H1 (cell line): Measurements from ENCODE around the gene CYP26C1. TPM values are rescaled to one million over a fixed set of nuclear protein-coding genes. Genes with fewer than 3 reads are reported as not detected.
"Not testable (repeated sequence)": the region's sequence is repeated elsewhere in the genome, so short reads cannot be mapped to it uniquely, and the experiment has no call there.

Experiments
- CTCF ChIA-PET: fragments of 300-600 bp; sonication (Branson Sonifier 250); formaldehyde crosslinking; loops from one replicate; lab custom pipeline; 2021; ENCODE audit not compliant: partially characterized antibody; lab: Charles Lee
- POLR2A ChIA-PET: fragments of 300-600 bp; sonication (Branson Sonifier 250); formaldehyde crosslinking; loops from one replicate; lab custom pipeline; 2021; ENCODE audit warnings: inconsistent platforms; ENCODE audit not compliant: partially characterized antibody; lab: Charles Lee
- DNase-seq, 2 experiments: peaks; one replicate each; pipeline versions ENCODE4 v3.0.0 to v3.0.0-alpha.2; 2010 to 2022; ENCODE audit warnings: low spot score in 2 of 2, low read depth in 1 of 2, mixed read lengths in 1 of 2
- FAIRE-seq: peaks from 2 replicates; lab custom pipeline; 2011; peaks lifted over from hg19 to GRCh38; lab: Jason Lieb, UNC
- H2AFZ ChIP-seq: 2 replicates; pipeline ENCODE4 v1.8.1; 2012; ENCODE audit warnings: low read length, inconsistent platforms
- H2AK5ac ChIP-seq: 2 replicates; pipeline ENCODE4 v1.6.1; 2013; ENCODE audit warnings: low read depth, low read length
- H2BK120ac ChIP-seq: replicated peaks from 2 replicates; pipeline ENCODE3; 2013; ENCODE audit warnings: low read depth, low read length, inconsistent platforms
- H2BK12ac ChIP-seq: 2 replicates; pipeline ENCODE4 v1.6.1; 2013; ENCODE audit warnings: low read depth, low read length
- H2BK15ac ChIP-seq: 2 replicates; pipeline ENCODE4 v1.6.1; 2013; ENCODE audit warnings: low read length
- H2BK20ac ChIP-seq: 2 replicates; pipeline ENCODE4 v1.6.1; 2013; ENCODE audit warnings: low read length
- H2BK5ac ChIP-seq: 2 replicates; pipeline ENCODE4 v1.6.1; 2013; ENCODE audit warnings: low read depth, low read length
- H3K14ac ChIP-seq: 2 replicates; pipeline ENCODE4 v1.6.1; 2013; ENCODE audit warnings: inconsistent platforms; ENCODE audit not compliant: insufficient read length
- H3K18ac ChIP-seq: 2 replicates; pipeline ENCODE4 v1.6.1; 2013; ENCODE audit warnings: low read length; ENCODE audit errors: extremely low read depth
- H3K23ac ChIP-seq: 2 replicates; pipeline ENCODE4 v1.6.1; 2013; ENCODE audit warnings: inconsistent platforms; ENCODE audit not compliant: insufficient read length
- H3K23me2 ChIP-seq: 2 replicates; pipeline ENCODE4 v1.6.1; 2013; ENCODE audit warnings: low read depth, low read length
- H3K27ac ChIP-seq: 2 replicates; pipeline ENCODE4 v1.6.1; 2011; ENCODE audit warnings: low read depth, low read length, inconsistent platforms
- H3K27me3 ChIP-seq, 4 experiments: replicated peaks in 1 of 4; 1 replicate in 1 of 4; 2 replicates in 3 of 4; pipeline versions ENCODE4 v1.6.1 to v1.8.1; 2011 to 2013; ENCODE audit warnings: low read length in 3 of 4, mild to moderate bottlenecking in 3 of 4, inconsistent platforms in 2 of 4, mixed read lengths in 2 of 4, moderate library complexity in 1 of 4; ENCODE audit not compliant: control insufficient read depth in 3 of 4, insufficient read depth in 3 of 4; ENCODE audit errors: extremely low read depth in 1 of 4
- H3K36me3 ChIP-seq, 4 experiments: 2 replicates each; pipeline versions ENCODE4 v1.6.1 to v1.8.1; 2011 to 2013; ENCODE audit warnings: mild to moderate bottlenecking in 4 of 4, low read length in 3 of 4, moderate library complexity in 2 of 4, control low read depth in 1 of 4, inconsistent platforms in 1 of 4; ENCODE audit not compliant: insufficient read depth in 4 of 4, control insufficient read depth in 2 of 4
- H3K4ac ChIP-seq: replicated peaks from 2 replicates; pipeline ENCODE3; 2013; ENCODE audit warnings: low read length, low read depth, mixed read lengths, inconsistent platforms; ENCODE audit not compliant: insufficient read length
- H3K4me1 ChIP-seq, 4 experiments: replicated peaks in 1 of 4; 1 replicate in 1 of 4; 2 replicates in 3 of 4; pipeline versions ENCODE4 v1.6.1 to v1.8.1; 2011 to 2013; ENCODE audit warnings: low read length in 3 of 4, inconsistent platforms in 2 of 4, mixed read lengths in 1 of 4; ENCODE audit not compliant: insufficient read depth in 4 of 4, control insufficient read depth in 3 of 4
- H3K4me2 ChIP-seq, 2 experiments: 2 replicates each; pipeline versions ENCODE4 v1.6.1 to v1.8.1; 2011 to 2013; ENCODE audit warnings: low read depth in 2 of 2, low read length in 2 of 2, control low read depth in 1 of 2, inconsistent platforms in 1 of 2, mild to moderate bottlenecking in 1 of 2; ENCODE audit not compliant: insufficient read depth in 1 of 2
- H3K4me3 ChIP-seq, 4 experiments: fragments of 200-600, 300-600 bp in 1 of 4; sonication (generic), shearing (Covaris generic), sonication (Bioruptor Twin) in 1 of 4; 2 replicates each; pipeline versions ENCODE4 v1.5.1 to v1.8.1; 2011 to 2016; ENCODE audit warnings: low read length in 4 of 4, low read depth in 3 of 4, control low read depth in 2 of 4, inconsistent platforms in 2 of 4, mild to moderate bottlenecking in 2 of 4, mixed read lengths in 1 of 4, moderate library complexity in 1 of 4; ENCODE audit not compliant: insufficient read depth in 2 of 4; ENCODE audit errors: extremely low read depth in 1 of 4
- H3K56ac ChIP-seq: replicated peaks from 2 replicates; pipeline ENCODE3; 2013; ENCODE audit warnings: low read depth, mild to moderate bottlenecking, mixed read lengths, low read length, inconsistent platforms; ENCODE audit not compliant: insufficient read length
- H3K79me1 ChIP-seq: 2 replicates; pipeline ENCODE4 v1.6.1; 2013; ENCODE audit warnings: low read depth, low read length, control low read depth
- H3K79me2 ChIP-seq, 2 experiments: 2 replicates each; pipeline versions ENCODE4 v1.6.1 to v1.8.1; 2012 to 2013; ENCODE audit warnings: low read length in 2 of 2, mild to moderate bottlenecking in 2 of 2, inconsistent platforms in 1 of 2; ENCODE audit not compliant: insufficient read depth in 2 of 2, control insufficient read depth in 1 of 2
- H3K9ac ChIP-seq, 4 experiments: replicated peaks in 1 of 4; 1 replicate in 1 of 4; 2 replicates in 3 of 4; pipeline versions ENCODE4 v1.6.1 to v1.8.1; 2011 to 2013; ENCODE audit warnings: low read depth in 3 of 4, low read length in 3 of 4, control low read depth in 2 of 4, mild to moderate bottlenecking in 2 of 4, moderate library complexity in 2 of 4, inconsistent platforms in 1 of 4; ENCODE audit errors: extremely low read depth in 1 of 4
- H3K9me3 ChIP-seq, 2 experiments: 2 replicates each; pipeline versions ENCODE4 v1.6.1 to v1.8.1; 2012 to 2013; ENCODE audit warnings: mild to moderate bottlenecking in 2 of 2, moderate library complexity in 2 of 2, control low read depth in 1 of 2, inconsistent platforms in 1 of 2, low read depth in 1 of 2, low read length in 1 of 2, mixed read lengths in 1 of 2; ENCODE audit not compliant: insufficient read depth in 2 of 2
- H4K20me1 ChIP-seq, 2 experiments: replicated peaks in 1 of 2; 2 replicates each; pipeline versions ENCODE3 to v1.8.1; 2011 to 2013; ENCODE audit warnings: inconsistent platforms in 2 of 2, low read length in 2 of 2, mild to moderate bottlenecking in 1 of 2; ENCODE audit not compliant: insufficient read depth in 2 of 2, control insufficient read depth in 1 of 2
- H4K5ac ChIP-seq: 2 replicates; pipeline ENCODE4 v1.6.1; 2013; ENCODE audit warnings: low read length, low read depth, mixed read lengths, inconsistent platforms; ENCODE audit not compliant: insufficient read length
- H4K8ac ChIP-seq: 2 replicates; pipeline ENCODE4 v1.8.0; 2013; ENCODE audit warnings: mild to moderate bottlenecking, moderate library complexity, low read length, inconsistent platforms; ENCODE audit not compliant: insufficient read depth; ENCODE audit errors: extremely low read depth
- H4K91ac ChIP-seq: replicated peaks from 2 replicates; pipeline ENCODE3; 2013; ENCODE audit warnings: low read length, mixed read lengths, inconsistent platforms; ENCODE audit not compliant: insufficient read length
- ASH2L ChIP-seq: fragments of 200-600, 300-600 bp; sonication (generic); IDR thresholded peaks from one replicate; pipeline ENCODE4 v1.7.1; 2017; ENCODE audit warnings: low read length
- CTCF ChIP-seq, 3 experiments: IDR thresholded peaks; 1 replicate in 2 of 3; 2 replicates in 1 of 3; pipeline versions ENCODE4 v1.5.1 to v1.6.1; 2011; ENCODE audit warnings: low read length in 3 of 3, mild to moderate bottlenecking in 3 of 3, inconsistent platforms in 2 of 3, low read depth in 1 of 3, moderate library complexity in 1 of 3; ENCODE audit not compliant: insufficient read depth in 1 of 3; ENCODE audit errors: control extremely low read depth in 1 of 3
- FOSL1 ChIP-seq: IDR thresholded peaks from 2 replicates; pipeline ENCODE4 v1.6.1; 2011; ENCODE audit warnings: mild to moderate bottlenecking, low read depth, low read length, moderate library complexity; ENCODE audit not compliant: insufficient read depth
- WGBS, 2 experiments: shearing (Covaris generic) in 1 of 2; methylation state at CpG; one replicate each; pipeline versions ENCODE4 v1.1.6 to v1.1.7; 2013 to 2015; ENCODE audit warnings: low lambda C conversion rate in 2 of 2, mixed read lengths in 2 of 2, inconsistent platforms in 1 of 2, low coverage in 1 of 2, missing lambda C conversion rate in 1 of 2; ENCODE audit not compliant: insufficient replicate concordance in 2 of 2, insufficient coverage in 1 of 2, insufficient read length in 1 of 2; ENCODE audit errors: extremely low coverage in 1 of 2, missing lambda C conversion rate in 1 of 2; 5-methylcytosine and 5-hydroxymethylcytosine counted together
- polyA plus RNA-seq, 7 experiments: library from polyadenylated mRNA; depleted of rRNA in 3 of 7; stranded (reverse) in 5 of 7; unstranded in 2 of 7; fragments of >200 nt in 5 of 7; fragments of 200-250 nt in 2 of 7; gene quantifications; 1 replicate in 5 of 7; 2 replicates in 1 of 7; 4 replicates in 1 of 7; pipeline versions ENCODE4 v1.2.1 to v1.2.3, GENCODE V29; 2011 to 2013; ENCODE audit warnings: missing spikeins in 2 of 7, mixed read lengths in 2 of 7
- total RNA-seq: library from RNA; stranded (reverse); fragmentation: NEBNext Ultra II Directional; extraction: Animal tissue kit (Norgen Biotek cat#: 25700); gene quantifications from 2 replicates; pipeline ENCODE4 v1.2.1, GENCODE V29; 2021

CYP26C1 gene
- total and polyA plus RNA-seq, 2 of the 8 experiments (the other 6 are each of a cell fraction or from before 2014, with no cell fraction given) = 0.12 to 0.28 TPM

- TF ChIP-seq CTCF (IDR thresholded peaks at IDR 0.05; ENCODE audit: control extremely low read depth in 1 of 3, insufficient read depth in 1 of 3, low read depth in 1 of 3, low read length in 3 of 3) (no peak), FOSL1 (no peak), ASH2L (no peak)
- TF ChIP-seq, all 59 proteins: peak for 0
Measured at GRCh38 chr10:93099670-93100069, 39.1 kb downstream of the CYP26C1 start (continued).

- H3K56ac ChIP-seq, DNase-seq, H2AFZ ChIP-seq, H3K23ac ChIP-seq, H3K27ac ChIP-seq, H3K4ac ChIP-seq, H3K36me3 ChIP-seq, H3K27me3 ChIP-seq, H3K79me2 ChIP-seq, FAIRE-seq, H2AK5ac ChIP-seq, POLR2A ChIA-PET, H4K20me1 ChIP-seq, H3K9me3 ChIP-seq, H3K14ac ChIP-seq, H3K4me3 ChIP-seq, H2BK15ac ChIP-seq, H3K79me1 ChIP-seq, H3K4me2 ChIP-seq, H3K18ac ChIP-seq, H2BK12ac ChIP-seq, H4K5ac ChIP-seq, H3K4me1 ChIP-seq, H4K91ac ChIP-seq, H2BK20ac ChIP-seq, H3K9ac ChIP-seq, H3K23me2 ChIP-seq, H2BK5ac ChIP-seq, H2BK120ac ChIP-seq, H4K8ac ChIP-seq: not testable (repeated sequence)
- 92% methylated on average over 3 of the region's 3 CpGs; no CpG with 5 or more reads in 1 of the 2 experiments for WGBS, 2 experiments
- CTCF ChIA-PET = interaction anchor here (0.8 to 2.2 kb wide), 2 partner anchors 32 to 251 kb away, joined by 3 to 7 read pairs; no protein-coding TSS in a partner anchor
Measured at GRCh38 chr10:93101148-93101547, 40.5 kb downstream of the CYP26C1 start.
